HG03103 (cell line): Measurements from ENCODE around the gene FASTK.
"Not testable (repeated sequence)": the region's sequence is repeated elsewhere in the genome, so short reads cannot be mapped to it uniquely, and the experiment has no call there.

Source experiments
- ATAC-seq: cut with Tn5 transposase; IDR thresholded peaks from one replicate; pipeline ENCODE4 v1.9.1; 2021; ENCODE audit warnings: low read depth; ENCODE audit not compliant: unreplicated experiment

Gene FASTK

GRCh38 chr7:151032936-151033863 is 47.4 kb downstream of the FASTK start:
- ATAC-seq = no peak

- no peak for ATAC-seq
Measured at GRCh38 chr7:151031011-151031410, 49.6 kb downstream of the FASTK start.

- ATAC-seq = no peak
Measured at GRCh38 chr7:151028948-151029501, 51.6 kb downstream of the FASTK start.

GRCh38 chr7:151028131-151028947 is 52.3 kb downstream of the FASTK start, which contains the start of gene ABCB8:
TSS of gene ABCB8 (plus strand) at chr7:151028450. CDS start at chr7:151028516, 66 bp downstream.
- peak; percentile 95 for ATAC-seq

- peak; percentile 1 for ATAC-seq
Measured at GRCh38 chr7:151027728-151028130, 52.9 kb downstream of the FASTK start.

GRCh38 chr7:151026771-151027727 is 53.6 kb downstream of the FASTK start:
- not testable (repeated sequence) for ATAC-seq
